ENCODE data around the gene KRT86. TPM values are rescaled to one million over a fixed set of nuclear protein-coding genes. Genes with fewer than 3 reads are reported as not detected.
A peak's percentile ranks its signal among the peaks of the same experiment; 100 is the strongest.
"Not testable (repeated sequence)": the region's sequence is repeated elsewhere in the genome, so short reads cannot be mapped to it uniquely, and the experiment has no call there.

Gene KRT86
- total and polyA plus RNA-seq, 7 donors = 0.25 to 0.60 TPM; not detected in 5

DNA sequence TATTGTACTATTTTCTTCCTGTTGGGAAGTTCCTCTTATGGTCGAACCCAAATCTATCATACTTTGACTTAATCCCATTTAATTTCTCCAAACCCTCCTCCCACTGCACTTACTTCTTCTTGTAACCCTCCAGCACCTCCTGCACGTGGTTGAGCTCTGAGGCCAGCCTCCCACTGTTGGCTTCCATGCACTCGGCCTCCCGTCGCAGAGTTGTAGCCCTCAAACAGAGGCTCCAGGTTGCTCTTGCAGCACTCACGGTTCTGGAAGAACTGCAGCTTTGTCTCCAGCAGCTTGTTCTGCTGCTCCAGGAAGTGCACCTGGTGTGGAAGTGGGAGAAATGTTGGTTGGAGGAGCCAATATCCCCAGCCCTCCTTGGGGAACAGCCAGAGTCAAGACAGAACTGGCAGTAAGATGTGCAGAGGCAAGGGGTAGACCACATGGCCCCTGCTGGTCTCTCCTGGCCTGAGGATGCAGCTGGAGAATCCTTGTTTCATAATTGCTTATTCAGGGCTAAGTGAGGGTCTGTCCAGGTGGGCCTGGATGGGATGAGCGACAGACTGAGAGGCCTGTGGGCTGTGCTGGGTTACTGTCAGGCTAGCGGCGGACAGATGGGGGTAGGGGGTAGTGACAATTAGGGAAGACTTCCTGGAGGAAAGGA is 18.4 kb upstream of the KRT86 start:
- H3K27ac ChIP-seq = no peak overlapping the region
- no peak overlapping the region for H3K4me3 ChIP-seq
- intact Hi-C loops (cut with DNase I) = no loop called here
- 85 to 87% methylated on average over 9 of the region's 9 CpGs for WGBS, 2 donors
- TF ChIP-seq, protein P1, sequence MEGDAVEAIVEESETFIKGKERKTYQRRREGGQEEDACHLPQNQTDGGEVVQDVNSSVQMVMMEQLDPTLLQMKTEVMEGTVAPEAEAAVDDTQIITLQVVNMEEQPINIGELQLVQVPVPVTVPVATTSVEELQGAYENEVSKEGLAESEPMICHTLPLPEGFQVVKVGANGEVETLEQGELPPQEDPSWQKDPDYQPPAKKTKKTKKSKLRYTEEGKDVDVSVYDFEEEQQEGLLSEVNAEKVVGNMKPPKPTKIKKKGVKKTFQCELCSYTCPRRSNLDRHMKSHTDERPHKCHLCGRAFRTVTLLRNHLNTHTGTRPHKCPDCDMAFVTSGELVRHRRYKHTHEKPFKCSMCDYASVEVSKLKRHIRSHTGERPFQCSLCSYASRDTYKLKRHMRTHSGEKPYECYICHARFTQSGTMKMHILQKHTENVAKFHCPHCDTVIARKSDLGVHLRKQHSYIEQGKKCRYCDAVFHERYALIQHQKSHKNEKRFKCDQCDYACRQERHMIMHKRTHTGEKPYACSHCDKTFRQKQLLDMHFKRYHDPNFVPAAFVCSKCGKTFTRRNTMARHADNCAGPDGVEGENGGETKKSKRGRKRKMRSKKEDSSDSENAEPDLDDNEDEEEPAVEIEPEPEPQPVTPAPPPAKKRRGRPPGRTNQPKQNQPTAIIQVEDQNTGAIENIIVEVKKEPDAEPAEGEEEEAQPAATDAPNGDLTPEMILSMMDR (IDR thresholded peaks at IDR 0.05) = no peak
- TF ChIP-seq POLR2AphosphoS5 (IDR thresholded peaks at IDR 0.05) (no peak), EP300 (IDR thresholded peaks at IDR 0.05) (no peak), POLR2A (IDR thresholded peaks at IDR 0.05) (no peak)
- H3K4me1 ChIP-seq = peaks cover 0 to 13% (median 8%) of the 10 kb centered on the region in 4 donors
- peak; percentile 46 for DNase-seq
- peaks cover 0 to 38% (median 18%) of the 10 kb centered on the region in 3 donors for H3K27me3 ChIP-seq
- H3K9me3 ChIP-seq = no peaks in the 10 kb centered on the region
- H3K36me3 ChIP-seq = no peaks in the 10 kb centered on the region

DNA sequence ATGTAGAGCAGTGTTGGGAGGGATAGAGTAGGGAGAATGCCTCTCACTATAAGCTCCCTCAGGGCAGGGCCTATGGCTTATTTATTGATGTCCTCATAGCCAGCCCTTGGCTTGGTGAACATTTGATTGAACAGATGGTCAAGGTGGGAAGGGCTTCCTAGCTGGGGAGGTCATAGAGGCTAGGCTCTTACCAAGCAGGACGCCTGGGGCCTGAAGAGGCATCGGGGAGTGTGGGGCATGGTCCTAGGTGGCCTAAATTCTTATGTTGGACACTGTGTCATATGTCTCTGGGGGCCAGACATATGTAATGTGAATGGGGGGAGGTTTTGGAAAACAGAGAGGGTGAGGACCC is 17.9 kb upstream of the KRT86 start:
- intact Hi-C loops (cut with DNase I) = no loop called here
- WGBS, 2 donors = 57 to 88% methylated on average over 2 of the region's 2 CpGs
- H3K27me3 ChIP-seq = peaks cover 0 to 38% (median 18%) of the 10 kb centered on the region in 3 donors
- H3K4me1 ChIP-seq = peaks cover 0 to 13% (median 8%) of the 10 kb centered on the region in 4 donors
- H3K36me3 ChIP-seq = no peaks in the 10 kb centered on the region
- no peak for TF ChIP-seq POLR2AphosphoS5 (IDR thresholded peaks at IDR 0.05)
- H3K27ac ChIP-seq = no peak overlapping the region
- H3K4me3 ChIP-seq = no peak overlapping the region
- no peaks in the 10 kb centered on the region for H3K9me3 ChIP-seq
- peak; percentile 30 for DNase-seq

DNA sequence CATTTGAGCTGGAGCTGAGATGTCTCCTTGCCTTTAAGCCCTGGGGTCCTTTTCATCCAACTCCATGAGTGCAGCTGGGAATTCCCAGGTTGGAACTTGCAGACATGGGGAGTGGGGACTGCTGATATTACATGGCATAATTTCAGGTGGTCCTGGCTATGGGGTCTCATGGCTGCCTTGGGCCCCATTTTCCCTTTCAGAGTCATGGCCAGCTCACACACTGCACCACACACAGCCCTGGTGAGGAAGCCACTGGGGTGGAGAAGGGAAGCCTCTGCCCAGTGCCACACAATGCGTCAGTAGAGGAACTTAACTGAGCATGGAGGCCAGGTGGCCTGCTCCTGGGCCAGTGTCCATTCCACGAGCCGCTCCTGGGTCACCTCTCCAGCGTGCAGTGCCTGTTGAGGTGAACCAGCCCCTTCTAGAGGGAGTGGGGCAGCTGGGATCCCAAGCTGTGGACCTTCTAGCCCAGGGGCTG is 17.3 kb upstream of the KRT86 start:
- H3K27me3 ChIP-seq = peaks cover 0 to 41% (median 18%) of the 10 kb centered on the region in 3 donors
- WGBS, 2 donors = 85 to 88% methylated on average over 4 of the region's 4 CpGs
- H3K36me3 ChIP-seq = no peaks in the 10 kb centered on the region
- H3K27ac ChIP-seq = no peak overlapping the region
- intact Hi-C loops (cut with DNase I) = no loop called here
- peaks cover 0 to 13% (median 8%) of the 10 kb centered on the region in 4 donors for H3K4me1 ChIP-seq
- TF ChIP-seq, protein P1 (IDR thresholded peaks at IDR 0.05) = no peak
- TF ChIP-seq POLR2AphosphoS5 (IDR thresholded peaks at IDR 0.05) (no peak), EP300 (IDR thresholded peaks at IDR 0.05) (no peak), POLR2A (IDR thresholded peaks at IDR 0.05) (no peak)
- DNase-seq = peak; percentile 44
- H3K9me3 ChIP-seq = no peaks in the 10 kb centered on the region
- no peak overlapping the region for H3K4me3 ChIP-seq

DNA sequence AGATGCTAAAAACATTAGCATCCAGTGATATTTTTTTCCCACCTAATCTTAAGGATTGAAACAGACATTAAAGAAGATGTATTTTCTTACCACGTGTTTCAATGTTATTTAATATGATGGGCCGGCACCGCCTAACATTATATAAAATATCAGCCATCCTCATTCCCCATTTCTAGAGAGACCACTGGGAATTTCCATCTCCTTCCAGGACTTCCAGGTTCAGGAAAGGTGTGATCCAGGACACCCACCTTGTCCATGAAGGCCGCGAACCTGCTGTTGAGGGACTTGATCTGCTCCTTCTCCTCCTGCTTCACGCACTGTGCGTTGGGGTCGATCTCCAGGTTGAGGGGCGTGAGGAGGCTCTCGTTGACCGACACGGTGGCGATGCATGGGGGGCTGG is 16.5 kb upstream of the KRT86 start:
- DNase-seq; H3K36me3 ChIP-seq; intact Hi-C loops (cut with DNase I); H3K9me3 ChIP-seq: not testable (repeated sequence)
- Histone ChIP-seq H3K27ac (peak overlapping the region in 1 of 4 donors; percentile 43), H3K4me1 (peaks cover 0 to 13% (median 8%) of the 10 kb centered on the region in 4 donors), H3K4me3 (peak overlapping the region in 1 of 4 donors; percentile 43), H3K27me3 (peaks cover 0 to 45% (median 18%) of the 10 kb centered on the region in 3 donors)
- WGBS, 2 donors = 49 to 61% methylated on average over 13 of the region's 13 CpGs

DNA sequence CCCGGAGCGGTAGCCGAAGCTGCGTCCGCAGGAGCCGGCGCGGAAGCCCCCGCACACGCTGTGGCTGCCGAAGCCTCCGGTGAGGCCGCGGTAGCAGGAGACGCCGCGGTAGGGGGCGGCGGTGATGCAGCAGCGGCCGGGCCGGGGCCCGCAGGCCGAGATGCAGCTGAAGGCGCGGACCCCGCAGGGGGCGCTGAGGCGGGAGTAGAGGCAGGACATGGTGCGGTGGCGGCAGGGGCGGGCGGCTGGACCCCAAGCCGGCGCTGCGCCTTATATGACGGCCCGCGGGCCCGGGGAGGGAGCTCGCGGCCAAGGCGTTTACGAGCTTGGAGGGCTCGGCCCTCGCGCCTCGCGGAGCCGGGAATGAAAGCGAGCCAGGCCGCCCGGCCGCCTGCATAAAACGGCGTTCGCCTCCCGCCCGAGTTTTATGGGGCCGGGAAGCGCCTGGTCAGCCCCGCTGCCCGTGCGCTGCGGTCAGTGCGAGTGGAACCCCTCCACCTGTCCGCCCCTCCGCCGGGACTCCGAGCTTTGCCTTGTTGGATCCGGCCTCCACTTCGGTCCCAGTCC is 16.0 kb upstream of the KRT86 start:
- H3K9me3 ChIP-seq = no peaks in the 10 kb centered on the region
- TF ChIP-seq POLR2AphosphoS5 (IDR thresholded peaks at IDR 0.05) (no peak), EP300 (IDR thresholded peaks at IDR 0.05) (no peak), POLR2A (IDR thresholded peaks at IDR 0.05) (no peak)
- TF ChIP-seq, protein P1 (IDR thresholded peaks at IDR 0.05) = no peak
- intact Hi-C loops (cut with DNase I) = no loop called here
- H3K4me3 ChIP-seq = peak overlapping the region in 3 of 4 donors; percentile 30 to 43 (median 35)
- peaks cover 0 to 45% (median 18%) of the 10 kb centered on the region in 3 donors for H3K27me3 ChIP-seq
- H3K36me3 ChIP-seq = no peaks in the 10 kb centered on the region
- peak overlapping the region in 1 of 4 donors; percentile 43 for H3K27ac ChIP-seq
- peak; percentile 37 for DNase-seq
- 4 to 8% methylated on average over 72 of the region's 72 CpGs for WGBS, 2 donors
- H3K4me1 ChIP-seq = peaks cover 0 to 13% (median 8%) of the 10 kb centered on the region in 4 donors
